HG02571 (cell line): Measurements from ENCODE around the gene FAM107B.
A peak's percentile ranks its signal among the peaks of the same experiment; 100 is the strongest.
"Not testable (repeated sequence)": the region's sequence is repeated elsewhere in the genome, so short reads cannot be mapped to it uniquely, and the experiment has no call there.

Source experiments
- ATAC-seq: cut with Tn5 transposase; IDR thresholded peaks from one replicate; pipeline ENCODE4 v1.9.1; 2021; ENCODE audit warnings: mild to moderate bottlenecking, moderate library complexity; ENCODE audit not compliant: unreplicated experiment

Gene FAM107B

DNA sequence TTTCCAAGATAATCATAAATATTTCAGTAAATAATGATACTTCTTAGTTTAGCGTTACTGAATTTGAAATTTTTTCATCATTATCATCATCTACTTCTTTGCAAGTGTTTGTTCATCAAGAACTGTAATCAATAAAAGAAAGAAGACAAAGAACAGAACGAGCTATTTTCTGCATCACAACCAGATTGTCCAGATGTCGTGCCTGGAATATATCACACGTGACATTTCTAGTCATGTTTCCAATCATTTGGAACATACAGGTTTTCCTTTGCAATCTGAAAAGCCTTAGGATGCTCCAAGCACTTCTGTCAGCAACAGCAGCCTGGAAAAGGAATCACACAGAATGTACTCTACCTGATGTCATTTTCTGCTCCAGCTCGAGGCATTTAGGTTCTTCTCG, 107.4 kb downstream of the FAM107B start:
- ATAC-seq, result no peak

DNA sequence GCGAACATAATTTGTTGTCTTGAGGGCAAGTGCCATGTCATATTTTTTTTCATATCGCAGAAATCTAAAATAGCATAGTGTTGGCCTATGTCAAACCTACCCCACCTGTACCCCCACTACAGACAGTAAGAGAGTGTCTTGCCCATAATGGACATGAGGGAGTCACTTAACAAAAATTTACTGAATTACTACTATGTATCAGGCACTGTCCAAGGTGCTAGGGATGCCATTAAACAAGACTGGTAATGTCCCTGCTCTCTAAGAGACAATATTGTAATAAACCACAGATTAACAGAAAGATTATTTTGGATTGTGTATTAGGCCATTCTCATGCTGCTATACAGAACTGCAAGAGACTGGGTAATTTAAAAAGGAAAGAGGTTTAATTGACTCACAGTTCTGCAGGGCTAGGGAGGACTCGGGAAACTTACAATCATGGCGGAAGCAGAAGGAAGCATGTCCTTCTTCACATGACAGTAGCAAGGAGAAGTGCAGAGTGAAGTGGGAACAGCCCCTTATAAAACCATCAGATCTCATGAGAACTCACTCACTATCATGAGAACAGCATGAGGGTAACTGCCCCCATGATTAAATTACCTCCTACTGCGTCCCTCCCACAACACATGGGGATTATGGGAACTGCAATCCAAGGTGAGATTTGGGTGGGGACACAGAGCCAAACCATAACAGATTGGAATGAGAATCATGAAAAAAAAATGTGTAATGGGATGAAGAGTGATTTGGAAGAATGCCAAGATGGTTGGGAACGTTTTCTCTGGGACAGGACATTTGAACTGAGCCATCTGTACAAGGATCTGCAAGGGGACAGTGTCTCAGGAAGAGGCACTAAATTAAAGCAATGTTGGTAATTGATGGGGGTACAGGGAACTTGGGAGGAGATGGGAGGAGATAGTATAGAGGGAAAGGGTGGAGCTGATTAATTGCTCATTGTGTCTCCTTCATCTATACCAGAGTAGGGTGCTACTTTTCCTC, 108.5 kb downstream of the FAM107B start:
- ATAC-seq, result no peak

DNA sequence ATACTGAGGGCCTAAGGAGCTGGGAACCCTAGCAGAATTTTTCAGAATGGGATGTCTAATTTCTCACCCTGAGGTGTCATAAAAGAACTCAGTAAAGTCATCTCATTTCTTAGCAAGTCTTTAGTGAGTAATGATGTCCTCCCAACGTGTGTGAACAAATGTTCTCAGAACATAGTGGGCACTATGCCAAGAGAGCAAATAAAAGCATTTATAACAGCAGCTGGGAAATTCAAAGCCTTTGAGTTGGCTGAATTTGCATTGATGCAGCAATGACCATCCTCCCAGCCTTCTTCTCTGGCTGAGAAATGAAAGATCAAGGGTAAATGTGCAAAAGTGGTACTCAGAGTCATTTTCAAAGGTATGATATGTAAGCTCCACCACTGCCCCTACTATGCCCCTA, 109.4 kb downstream of the FAM107B start:
- ATAC-seq, result no peak

DNA sequence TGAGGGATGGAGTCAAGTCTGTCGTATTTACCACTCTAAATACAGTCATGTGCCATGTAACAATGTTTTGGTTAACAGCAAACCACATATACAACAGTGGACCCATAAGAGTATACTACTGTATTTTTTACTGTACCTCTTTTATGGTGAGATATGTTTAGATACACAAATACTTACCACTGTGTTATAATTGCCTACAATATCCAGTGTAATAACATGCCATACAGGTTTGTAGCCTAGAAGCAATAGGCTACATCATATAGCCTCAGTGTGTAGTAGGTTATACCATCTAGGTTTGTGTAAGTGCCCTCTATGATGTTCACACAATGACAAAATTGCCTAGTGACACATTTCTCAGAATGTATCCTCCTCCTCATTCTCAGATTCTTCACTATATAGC, 110.4 kb downstream of the FAM107B start:
- ATAC-seq, result no peak

DNA sequence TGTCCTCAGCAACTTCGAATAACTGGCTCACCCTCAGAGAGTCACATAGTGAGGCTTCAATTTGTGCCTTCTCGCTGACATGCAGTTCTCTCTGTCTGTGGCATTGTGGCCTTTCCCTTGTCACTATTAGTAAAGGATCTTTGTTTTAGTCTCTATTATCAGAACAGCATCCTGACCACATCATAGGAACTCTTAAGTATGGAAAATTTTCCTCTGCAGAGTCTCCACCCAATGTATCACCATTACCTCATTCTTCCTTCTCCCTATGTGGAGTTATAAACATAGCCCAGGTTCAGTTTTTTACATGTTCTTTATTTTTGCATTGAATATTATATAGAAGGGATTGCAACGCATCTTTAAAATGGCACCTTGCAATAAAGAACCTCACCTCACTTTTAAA, 112.9 kb downstream of the FAM107B start:
- no peak for ATAC-seq

DNA sequence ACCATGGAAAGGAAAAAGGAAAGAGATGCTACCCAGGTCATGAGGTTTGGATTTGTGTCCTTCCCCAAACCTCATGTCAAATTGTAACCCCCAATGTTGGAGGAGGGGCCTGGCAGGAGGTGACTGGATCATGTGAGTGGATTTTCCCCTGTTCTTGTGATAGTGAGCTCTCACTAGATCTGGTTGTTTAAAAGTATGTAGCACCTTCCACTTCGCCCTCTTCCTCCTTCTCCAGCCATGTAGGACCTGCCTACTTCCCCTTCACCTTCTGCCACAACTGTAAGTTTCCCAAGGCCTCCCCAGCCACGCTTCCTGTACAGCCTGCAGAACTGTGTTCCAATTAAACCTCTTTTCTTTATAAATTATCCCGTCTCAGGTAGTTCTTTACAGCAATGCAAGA, 113.9 kb downstream of the FAM107B start:
- no peak for ATAC-seq

DNA sequence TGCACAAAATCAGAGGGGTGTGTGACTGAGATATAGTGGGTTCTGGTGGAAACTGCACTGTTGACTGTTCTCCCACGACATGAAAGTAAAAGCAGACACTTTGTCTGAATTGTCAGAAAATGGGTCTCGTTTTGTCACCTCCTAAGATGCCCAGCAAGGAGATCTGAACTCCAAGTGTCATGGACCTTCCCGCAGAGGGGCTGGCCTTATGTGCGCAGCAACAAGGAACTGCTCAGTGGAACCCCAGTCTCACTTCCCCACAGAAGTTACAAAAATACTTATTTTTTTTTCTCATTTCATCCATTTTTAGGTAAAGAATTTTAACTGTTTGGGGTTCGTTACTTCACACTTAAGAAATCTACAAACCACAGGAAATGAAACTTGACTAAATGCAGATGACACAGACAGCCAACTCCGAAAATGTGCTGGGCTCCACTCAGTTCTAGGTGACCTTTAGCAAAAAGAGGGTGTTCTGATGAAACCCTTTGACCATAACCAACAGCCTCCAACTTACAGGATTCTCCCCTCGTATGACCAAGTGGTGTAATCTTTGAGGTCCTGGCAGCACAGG, 115.0 kb downstream of the FAM107B start:
- peak; percentile 84 for ATAC-seq

DNA sequence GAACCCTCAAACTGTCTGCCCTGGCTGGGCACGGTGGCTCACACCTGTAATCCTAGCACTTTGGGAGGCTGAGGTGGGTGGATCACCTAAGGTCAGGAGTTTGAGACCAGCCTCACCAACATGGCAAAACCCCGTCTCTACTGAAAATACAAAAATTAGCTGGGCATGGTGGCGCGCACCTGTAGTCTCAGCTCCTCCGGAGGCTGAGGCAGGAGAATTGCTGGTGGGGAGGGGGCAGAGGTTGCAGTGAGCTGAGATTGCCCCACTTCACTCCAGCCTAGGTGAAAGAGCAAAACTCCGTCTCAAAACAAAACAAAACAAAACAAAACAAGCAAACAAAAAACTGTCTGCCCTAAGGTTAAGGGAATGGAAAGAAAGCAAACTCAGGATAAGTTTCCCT, 115.6 kb downstream of the FAM107B start:
- not testable (repeated sequence) for ATAC-seq

DNA sequence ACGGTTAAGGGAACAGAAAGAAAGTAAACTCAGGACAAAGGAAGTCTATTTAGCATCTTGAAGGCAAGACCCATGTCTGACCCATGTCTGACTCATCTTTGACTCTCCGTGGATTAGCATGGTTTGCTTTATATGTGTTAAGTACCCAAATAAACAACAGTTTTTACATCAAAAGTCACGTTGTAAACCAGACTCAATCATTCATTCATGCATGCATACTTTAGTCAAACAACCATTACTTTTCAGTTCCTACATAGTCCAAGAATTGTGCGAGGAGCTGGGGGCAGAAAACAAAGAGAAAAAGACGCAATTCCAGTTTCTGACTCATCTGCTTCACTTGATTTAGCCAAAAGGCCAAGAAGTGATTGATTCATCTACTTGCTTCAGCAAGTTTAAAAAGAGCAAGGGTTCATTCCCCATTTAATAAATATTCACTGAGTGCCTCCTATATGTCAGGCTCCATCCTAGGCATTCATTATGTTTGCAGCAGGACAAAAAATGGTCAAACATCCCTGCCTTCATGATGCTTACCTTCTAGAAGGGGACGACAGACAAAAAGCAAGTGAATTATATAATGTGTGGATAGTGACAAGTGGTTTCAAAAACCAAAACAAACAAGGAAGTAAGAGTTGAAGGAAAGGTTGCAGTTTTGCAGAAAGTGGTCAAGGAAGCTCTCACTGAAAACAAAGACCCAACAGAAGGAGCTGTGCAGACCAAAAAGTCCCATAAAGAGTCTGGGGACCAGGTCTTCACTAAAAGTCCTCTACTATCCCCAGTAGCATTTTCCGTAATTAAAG, 116.2 kb downstream of the FAM107B start:
- no peak for ATAC-seq

DNA sequence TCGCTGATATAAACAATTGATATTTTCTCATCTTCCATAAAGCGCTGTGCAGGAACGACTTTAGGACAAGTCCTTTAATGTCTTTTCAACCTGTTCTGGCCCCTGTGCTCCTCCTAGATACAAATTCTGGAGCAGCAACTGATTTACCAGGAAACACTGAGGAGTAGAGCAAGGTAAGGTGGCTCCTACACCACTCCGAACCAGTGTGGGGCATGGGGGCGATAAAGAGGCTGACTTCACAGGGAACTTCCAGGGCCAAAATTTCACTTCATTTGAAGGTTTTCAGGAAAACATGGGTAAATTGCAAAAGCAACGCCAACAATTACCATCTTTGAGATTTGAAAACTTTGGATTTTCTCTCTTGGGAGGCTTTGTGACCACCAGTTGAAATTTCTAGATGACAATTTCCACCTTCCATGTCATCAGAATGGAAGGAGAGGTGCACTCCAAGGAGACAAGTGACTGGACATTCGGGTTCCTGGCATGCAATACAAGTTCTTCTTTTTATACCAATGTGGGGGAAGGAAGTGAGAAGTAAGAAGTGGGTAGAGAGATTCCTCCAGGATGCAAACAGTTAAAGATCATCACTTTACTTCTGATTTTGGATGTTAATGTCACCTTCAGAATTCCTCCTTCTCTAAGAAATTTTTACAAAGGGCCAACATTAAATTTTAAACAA, 118.5 kb downstream of the FAM107B start:
- ATAC-seq, result no peak

DNA sequence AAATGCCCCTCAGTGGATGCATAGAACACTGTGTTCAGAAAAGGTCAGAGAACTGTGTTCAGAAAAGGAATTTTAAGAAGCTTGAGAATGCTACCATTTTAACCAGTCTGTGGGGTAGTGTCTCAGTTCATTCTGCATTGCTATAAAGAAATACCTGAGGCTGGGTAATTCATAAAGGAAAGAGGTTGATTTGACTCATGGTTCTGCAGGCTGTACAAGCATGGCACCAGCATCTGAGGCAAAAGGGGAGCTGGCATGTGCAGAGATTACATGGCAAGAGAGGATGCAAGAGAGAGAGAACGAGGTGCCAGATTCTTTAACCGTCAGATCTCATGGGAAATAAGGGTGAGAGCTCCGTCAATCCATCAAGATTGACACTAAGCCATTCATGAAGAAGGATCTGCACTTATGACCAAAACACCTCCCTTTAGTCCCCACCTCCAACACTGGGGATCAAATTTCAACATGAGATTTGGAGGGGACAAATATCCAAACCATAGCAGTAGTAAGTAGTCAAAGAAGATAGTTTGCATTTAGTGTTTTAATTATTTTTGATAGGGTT, 119.8 kb downstream of the FAM107B start:
- ATAC-seq, result no peak

DNA sequence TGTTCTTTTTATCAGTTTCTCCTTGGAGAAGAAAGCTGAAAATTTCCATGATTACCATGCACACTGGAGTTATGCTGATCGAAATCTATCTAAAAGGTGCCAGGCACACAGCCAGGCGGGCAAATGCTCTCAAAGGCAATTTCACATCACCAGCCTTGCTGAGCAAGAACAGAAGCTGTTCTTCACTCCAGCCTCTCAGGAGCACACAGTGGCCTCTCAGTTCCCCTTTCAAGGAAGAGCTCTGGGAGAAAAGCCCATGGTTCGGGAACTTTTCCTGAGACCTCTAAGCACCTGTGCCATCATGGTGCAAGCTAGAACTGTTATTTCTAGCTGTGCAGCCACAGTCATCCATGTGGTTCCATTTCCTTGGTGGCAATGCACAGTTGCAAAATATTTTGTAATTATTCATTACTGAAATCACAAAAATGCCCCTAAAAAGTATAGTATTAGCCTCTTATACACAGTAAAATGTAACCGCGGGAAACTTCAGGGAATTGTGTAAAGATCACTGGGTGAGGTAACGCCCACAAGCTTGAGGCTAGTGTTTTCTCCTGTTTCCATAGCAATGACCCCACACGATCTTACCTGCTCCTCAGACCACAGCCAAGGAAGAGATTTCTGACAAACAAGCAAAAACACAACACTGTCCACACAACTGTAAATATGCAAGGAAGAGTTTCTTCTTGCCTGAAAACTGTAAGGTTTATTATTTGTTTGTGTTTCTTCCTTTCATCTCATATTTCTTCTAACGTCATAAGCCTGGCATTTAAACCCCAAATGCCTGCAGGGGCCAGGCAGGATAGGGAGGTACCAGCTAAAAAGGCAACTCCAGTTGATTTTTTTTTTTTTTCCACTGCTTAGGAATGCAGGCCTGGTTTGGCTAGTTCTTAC, 121.2 kb downstream of the FAM107B start:
- no peak for ATAC-seq

DNA sequence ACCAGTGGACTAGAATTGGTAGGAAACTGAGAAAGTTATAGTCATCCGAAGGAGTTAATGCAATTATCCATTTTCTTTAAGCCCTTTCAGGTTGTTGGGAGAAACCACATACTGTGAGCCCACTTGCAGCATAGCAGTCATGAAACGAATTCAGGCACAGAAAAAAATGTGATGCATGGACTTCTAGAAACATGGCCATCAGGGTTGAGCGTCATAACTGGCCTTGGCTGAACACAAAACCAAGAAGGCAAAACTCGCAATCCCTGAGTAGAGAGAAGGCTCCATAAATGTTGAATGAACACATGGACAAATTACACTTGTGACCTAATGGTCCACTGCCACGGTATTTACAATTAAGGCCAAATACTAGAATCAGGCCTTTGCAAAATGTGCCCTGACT, 121.9 kb downstream of the FAM107B start:
- no peak for ATAC-seq

DNA sequence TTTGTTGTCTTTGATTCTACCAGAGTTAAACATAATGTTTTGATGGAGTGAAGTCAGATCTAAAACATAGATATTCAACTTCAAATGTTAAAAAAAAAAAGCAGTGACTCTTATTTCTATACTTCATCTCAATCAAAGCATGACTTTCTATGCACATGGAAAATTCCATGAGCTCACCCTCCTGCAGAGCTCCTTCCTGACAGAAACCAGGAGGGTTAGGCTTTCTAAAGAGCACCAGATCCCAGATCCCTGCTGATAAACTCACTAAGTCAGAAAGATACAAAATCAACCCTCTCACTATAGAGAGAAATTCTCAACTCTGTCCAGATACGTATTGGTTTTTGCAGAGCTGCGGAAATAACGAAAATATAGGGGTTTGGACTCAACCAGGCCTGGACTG, 122.6 kb downstream of the FAM107B start:
- no peak for ATAC-seq

DNA sequence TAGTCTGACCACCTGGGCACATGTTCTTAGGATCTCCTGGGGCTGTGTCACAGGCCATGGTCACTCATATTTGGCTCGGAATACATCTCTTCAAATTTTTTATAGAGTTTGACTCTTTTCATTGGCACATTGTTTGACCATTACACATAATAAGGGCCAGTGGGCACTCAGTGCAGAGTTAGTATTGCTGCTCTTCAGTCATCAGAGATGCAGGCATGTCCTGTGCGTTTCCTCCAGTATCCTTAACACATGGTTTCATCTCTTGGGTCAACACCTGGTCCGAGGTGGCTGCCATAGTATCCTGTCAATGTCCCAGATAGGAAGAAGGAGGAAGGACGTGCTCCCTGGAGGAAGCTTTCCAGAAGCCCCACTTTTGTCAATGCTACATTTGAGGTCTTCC, 125.0 kb downstream of the FAM107B start:
- ATAC-seq, result no peak

DNA sequence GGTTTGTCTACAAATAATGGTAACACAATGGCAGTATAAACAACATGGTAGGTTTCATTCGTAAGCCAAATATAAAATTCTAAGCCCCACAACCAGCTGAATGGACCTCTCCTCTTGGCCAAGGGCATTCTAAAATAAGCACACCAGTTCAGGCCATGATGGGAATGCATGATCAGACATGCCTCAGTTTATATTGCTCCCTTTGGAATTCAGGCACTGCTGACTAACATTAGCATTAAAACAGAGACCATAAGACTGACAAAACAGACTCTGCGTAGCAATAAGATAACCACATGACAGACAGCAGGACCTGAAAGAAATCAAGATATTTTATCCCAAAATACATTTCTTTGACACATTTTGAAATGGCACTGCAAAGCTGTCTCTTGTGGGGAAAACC, 125.8 kb downstream of the FAM107B start:
- ATAC-seq, result no peak

DNA sequence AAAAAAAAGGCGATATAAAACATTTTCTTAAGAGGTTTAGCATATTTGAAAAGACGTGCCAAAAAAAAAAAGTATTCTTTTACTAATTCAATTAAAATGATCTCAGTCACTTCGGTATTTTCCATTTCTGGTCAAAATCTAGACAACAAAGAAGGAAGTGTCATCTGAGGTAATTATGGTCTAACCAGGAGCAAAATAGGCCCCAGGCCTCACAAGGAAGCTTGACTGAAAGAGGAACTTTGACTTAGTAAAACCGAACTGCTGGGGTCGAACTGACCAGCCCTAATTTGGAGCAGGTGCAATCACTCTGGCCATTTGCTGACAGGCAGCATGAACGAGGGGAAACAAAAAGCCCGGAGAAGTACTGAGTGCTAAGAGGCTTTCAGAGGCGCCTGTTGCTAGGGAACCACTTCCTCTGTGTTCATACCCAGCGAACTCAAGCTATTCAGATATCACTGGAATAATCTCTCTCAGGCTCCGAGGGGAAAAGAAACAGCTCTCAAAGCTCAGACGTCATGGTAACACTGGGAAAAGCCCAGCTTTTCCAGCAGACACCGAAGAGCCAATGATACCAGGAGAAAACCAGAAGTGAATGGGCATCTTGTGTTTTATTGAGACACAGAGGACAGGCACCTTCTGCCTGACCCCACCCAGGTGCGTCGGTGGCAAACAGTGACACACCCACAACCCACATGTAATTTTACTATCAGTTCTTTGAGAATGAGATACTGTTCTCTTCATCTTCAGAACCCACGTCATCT, 126.5 kb downstream of the FAM107B start:
- peak; percentile 94 for ATAC-seq

DNA sequence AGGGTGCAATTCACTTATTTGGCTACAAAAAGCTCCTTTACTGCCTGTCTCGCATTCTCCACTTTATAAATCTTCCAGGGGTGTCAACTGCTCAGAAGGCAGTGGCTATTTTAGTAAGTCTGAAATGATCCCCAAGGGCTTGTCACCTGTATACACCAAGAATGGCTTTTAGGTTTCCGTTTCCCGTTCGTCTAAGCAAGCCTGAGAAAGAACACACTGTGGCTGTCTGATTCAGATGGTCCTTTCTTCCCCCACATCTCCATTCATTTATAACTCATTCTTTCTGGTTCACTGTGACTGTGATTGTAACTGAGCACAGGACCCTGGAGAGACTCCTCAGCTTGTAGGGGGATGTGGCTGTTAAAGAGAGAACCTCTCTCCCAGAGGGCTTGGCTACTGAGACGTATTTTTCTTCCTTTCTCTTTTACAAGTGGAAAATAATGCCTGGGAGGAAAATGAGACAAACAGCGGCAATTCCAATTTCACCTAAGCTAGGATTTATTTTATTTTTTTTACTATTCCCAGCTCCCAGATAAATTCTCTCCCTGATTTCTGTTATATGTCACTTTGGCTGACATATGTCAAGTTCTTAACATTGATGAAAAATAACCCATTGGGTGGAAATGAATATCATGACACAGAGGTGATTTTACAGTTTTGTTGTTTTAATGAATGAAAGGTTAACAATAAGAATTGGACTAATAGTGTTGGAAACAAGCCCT, 129.3 kb downstream of the FAM107B start:
- ATAC-seq, result peak; percentile 26
